HG02840 (cell line): ENCODE results near the gene FAM237B.
"Not testable (repeated sequence)": the region's sequence is repeated elsewhere in the genome, so short reads cannot be mapped to it uniquely, and the experiment has no call there.

Experiments used
- ATAC-seq: cut with Tn5 transposase; IDR thresholded peaks from one replicate; pipeline ENCODE4 v1.9.1; 2021; ENCODE audit warnings: mild to moderate bottlenecking, moderate library complexity, moderate number of reproducible peaks; ENCODE audit not compliant: unreplicated experiment, low FRiP score

FAM237B gene

GRCh38 chr7:90320801-90321494 is at the start of gene FAM237B:
Gene FAM237B (minus strand): TSS chr7:90321304. CDS start chr7:90319748, 1,556 bp downstream.
- ATAC-seq: no peak

GRCh38 chr7:90351987-90352386 is 30.9 kb upstream of the FAM237B start:
- no peak for ATAC-seq

GRCh38 chr7:90350032-90350431 is 28.9 kb upstream of the FAM237B start:
- not testable (repeated sequence) for ATAC-seq

- no peak for ATAC-seq
Measured at GRCh38 chr7:90349305-90349704, 28.2 kb upstream of the FAM237B start.

GRCh38 chr7:90347759-90348158 is 26.7 kb upstream of the FAM237B start:
- ATAC-seq: no peak

- ATAC-seq: peak; percentile 96
Measured at GRCh38 chr7:90346336-90347125, 25.4 kb upstream of the FAM237B start, which contains the start of gene GTPBP10. Gene GTPBP10 (plus strand): TSS chr7:90346716. CDS start chr7:90346742, 26 bp downstream.

GRCh38 chr7:90345595-90346335 is 24.7 kb upstream of the FAM237B start:
- peak; percentile 31 for ATAC-seq

- no peak for ATAC-seq
Measured at GRCh38 chr7:90345016-90345415, 23.9 kb upstream of the FAM237B start.

- no peak for ATAC-seq
Measured at GRCh38 chr7:90337106-90337505, 16.0 kb upstream of the FAM237B start.

- not testable (repeated sequence) for ATAC-seq
Measured at GRCh38 chr7:90334926-90335325, 13.8 kb upstream of the FAM237B start.

- no peak for ATAC-seq
Measured at GRCh38 chr7:90334193-90334843, 13.2 kb upstream of the FAM237B start.

GRCh38 chr7:90326500-90326899 is 5.4 kb upstream of the FAM237B start:
- ATAC-seq: no peak

GRCh38 chr7:90322837-90323236 is 1.7 kb upstream of the FAM237B start:
- ATAC-seq: no peak

GRCh38 chr7:90320418-90320800 is 695 bp downstream of the FAM237B start:
- ATAC-seq: no peak

- no peak for ATAC-seq
Measured at GRCh38 chr7:90320014-90320413, 1.1 kb downstream of the FAM237B start.

GRCh38 chr7:90313907-90314306 is 7.2 kb downstream of the FAM237B start:
- ATAC-seq: no peak

- ATAC-seq: no peak
Measured at GRCh38 chr7:90312745-90313144, 8.4 kb downstream of the FAM237B start.

- no peak for ATAC-seq
Measured at GRCh38 chr7:90311175-90311574, 9.9 kb downstream of the FAM237B start.

GRCh38 chr7:90309872-90310271 is 11.2 kb downstream of the FAM237B start:
- ATAC-seq: no peak

GRCh38 chr7:90303241-90303640 is 17.9 kb downstream of the FAM237B start:
- ATAC-seq: no peak
